Activated CD4-positive, CD25-positive, alpha-beta regulatory T cell treated with anti-CD3 and anti-CD28 coated beads, Interleukin-2, amount 50 U/mL, for 24 hours (primary cell): ENCODE results near the gene EIF4H.

Experiments
- ATAC-seq, 2 donors: fragments of 150-1000 bp; cut with Tn5 transposase; one replicate each; pipeline ENCODE4 v1.10.0; 2021; ENCODE audit warnings: mild to moderate bottlenecking in 1 of 2, moderate library complexity in 1 of 2

The EIF4H gene

GRCh38 chr7:74225400-74225799, 51.2 kb downstream of the EIF4H start:
- ATAC-seq, result no peak

GRCh38 chr7:74226633-74227032, 52.5 kb downstream of the EIF4H start:
- no peak for ATAC-seq

GRCh38 chr7:74228951-74229900, 55.1 kb downstream of the EIF4H start:
- ATAC-seq, result no peak

- no peak for ATAC-seq
These were observed 56.5 kb downstream of the EIF4H start for GRCh38 chr7:74230446-74231231.

- ATAC-seq, result peak in 1 of 2 donors; percentile 59
These were observed 57.1 kb downstream of the EIF4H start for GRCh38 chr7:74231232-74231590.

- ATAC-seq, result no peak
These were observed 59.6 kb downstream of the EIF4H start for GRCh38 chr7:74233655-74234285.

GRCh38 chr7:74235518-74236268, 61.5 kb downstream of the EIF4H start:
- no peak for ATAC-seq

- peak; percentile 33 to 41 for ATAC-seq
These were observed 62.1 kb downstream of the EIF4H start for GRCh38 chr7:74236284-74236683.

- ATAC-seq, result no peak
These were observed 66.3 kb downstream of the EIF4H start for GRCh38 chr7:74240482-74240881.

- ATAC-seq, result no peak
These were observed 67.9 kb downstream of the EIF4H start for GRCh38 chr7:74242122-74242443.

GRCh38 chr7:74246497-74246896, 72.3 kb downstream of the EIF4H start:
- ATAC-seq, result no peak
